Measurements from ENCODE around the gene DMXL1. TPM values are rescaled to one million over a fixed set of nuclear protein-coding genes. Genes with fewer than 3 reads are reported as not detected.
A peak's percentile ranks its signal among the peaks of the same experiment; 100 is the strongest.

DMXL1 gene
- polyA plus RNA-seq, 3 donors from 2014 or later = 14.0 to 15.6 (median 14.7) TPM

- peaks cover 7 to 14% (median 7%) of the 10 kb centered on the region in 3 donors for H3K27me3 Mint-ChIP-seq (ENCODE audit: low read depth in 3 of 3)
- no peaks in the 10 kb centered on the region for H3K36me3 Mint-ChIP-seq
- no peak for DNase-seq
- H3K4me3 Mint-ChIP-seq = peak overlapping the region; percentile 97 to 100 (median 99)
- no peaks in the 10 kb centered on the region for H3K9me3 Mint-ChIP-seq
- peaks cover 97 to 100% of the 10 kb centered on the region in 2 donors for H3K4me1 Mint-ChIP-seq
- peak overlapping the region; percentile 89 to 97 (median 94) for H3K27ac Mint-ChIP-seq
Measured at GRCh38 chr5:119274767-119275130, 203.9 kb downstream of the DMXL1 start.

GRCh38 chr5:119275146-119275545 lies 204.3 kb downstream of the DMXL1 start:
- peak overlapping the region; percentile 97 to 100 (median 99) for H3K4me3 Mint-ChIP-seq
- peaks cover 97 to 100% of the 10 kb centered on the region in 2 donors for H3K4me1 Mint-ChIP-seq
- peak overlapping the region; percentile 89 to 97 (median 94) for H3K27ac Mint-ChIP-seq
- H3K36me3 Mint-ChIP-seq = no peaks in the 10 kb centered on the region
- no peak for DNase-seq
- no peaks in the 10 kb centered on the region for H3K9me3 Mint-ChIP-seq
- peaks cover 7 to 14% (median 7%) of the 10 kb centered on the region in 3 donors for H3K27me3 Mint-ChIP-seq (ENCODE audit: low read depth in 3 of 3)

GRCh38 chr5:119275601-119276173 lies 204.8 kb downstream of the DMXL1 start:
- H3K36me3 Mint-ChIP-seq = no peaks in the 10 kb centered on the region
- H3K9me3 Mint-ChIP-seq = no peaks in the 10 kb centered on the region
- H3K27me3 Mint-ChIP-seq (ENCODE audit: low read depth in 3 of 3) = peaks cover 7 to 14% (median 7%) of the 10 kb centered on the region in 3 donors
- peak overlapping the region; percentile 45 to 100 (median 53) for H3K4me3 Mint-ChIP-seq
- no peak for DNase-seq
- peaks cover 98 to 100% of the 10 kb centered on the region in 2 donors for H3K4me1 Mint-ChIP-seq
- peak overlapping the region; percentile 89 to 97 (median 94) for H3K27ac Mint-ChIP-seq

DNA sequence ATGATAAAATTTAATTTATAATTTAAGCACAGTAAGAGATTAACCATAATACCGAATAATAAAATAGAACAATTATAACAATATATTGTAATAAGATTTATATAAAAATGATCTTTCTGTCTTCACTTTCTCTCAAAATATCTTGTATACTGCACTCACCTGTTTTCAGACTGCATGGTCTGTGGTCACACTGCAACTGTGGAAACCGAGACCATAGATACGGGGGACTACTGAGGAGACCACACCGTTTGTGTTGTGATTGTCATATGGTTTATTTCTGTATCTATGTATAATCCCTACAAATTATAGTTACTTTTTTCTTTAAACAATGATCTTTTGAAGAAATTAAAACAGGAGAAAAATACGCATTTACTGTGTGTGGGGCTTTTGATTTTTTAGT lies 206.1 kb downstream of the DMXL1 start:
- H3K36me3 Mint-ChIP-seq = peaks cover 0 to 5% (median 0%) of the 10 kb centered on the region in 3 donors
- peak overlapping the region in 4 of 5 donors; percentile 0 to 78 (median 44) for H3K4me3 Mint-ChIP-seq
- DNase-seq = no peak
- H3K27ac Mint-ChIP-seq = peak overlapping the region; percentile 88 to 96 (median 89)
- H3K9me3 Mint-ChIP-seq = no peaks in the 10 kb centered on the region
- peaks cover 7 to 12% (median 7%) of the 10 kb centered on the region in 3 donors for H3K27me3 Mint-ChIP-seq (ENCODE audit: low read depth in 3 of 3)
- peaks cover 98 to 100% of the 10 kb centered on the region in 2 donors for H3K4me1 Mint-ChIP-seq

GRCh38 chr5:119279093-119279492 lies 208.2 kb downstream of the DMXL1 start:
- DNase-seq = peak; percentile 38 to 51 (median 51)
- Mint-ChIP-seq H3K27me3 (ENCODE audit: low read depth in 3 of 3) (peaks cover 7 to 12% (median 7%) of the 10 kb centered on the region in 3 donors), H3K4me1 (peaks cover 98 to 100% of the 10 kb centered on the region in 2 donors), H3K36me3 (peaks cover 0 to 9% (median 8%) of the 10 kb centered on the region in 3 donors), H3K9me3 (no peaks in the 10 kb centered on the region), H3K4me3 (peak overlapping the region; percentile 72 to 88 (median 78)), H3K27ac (peak overlapping the region; percentile 89 to 96 (median 90))

DNA sequence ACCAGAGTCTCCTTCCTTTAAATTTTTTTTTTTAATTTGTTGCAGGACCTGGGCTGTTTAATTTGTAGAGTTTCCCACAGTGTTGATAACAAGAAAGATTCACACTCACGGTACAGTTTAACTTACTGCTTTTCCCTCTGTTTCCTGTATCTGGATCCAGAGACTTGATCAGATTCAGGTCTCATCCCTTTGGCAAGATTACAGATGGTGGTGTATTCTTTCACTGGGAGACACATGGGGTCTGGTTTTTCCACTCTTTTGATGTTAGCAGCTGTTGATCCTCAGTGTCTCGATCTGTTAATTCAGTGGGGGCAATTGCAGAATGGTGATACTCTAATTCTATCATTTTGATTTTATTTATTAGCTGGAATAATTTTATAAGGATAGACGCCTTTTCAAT lies 209.5 kb downstream of the DMXL1 start:
- Mint-ChIP-seq H3K9me3 (no peaks in the 10 kb centered on the region), H3K4me3 (peak overlapping the region; percentile 18 to 75 (median 51)), H3K27ac (peak overlapping the region; percentile 68 to 94 (median 86)), H3K36me3 (peaks cover 0 to 9% (median 8%) of the 10 kb centered on the region in 3 donors), H3K4me1 (peaks cover 98 to 100% of the 10 kb centered on the region in 2 donors), H3K27me3 (ENCODE audit: low read depth in 3 of 3) (peaks cover 7 to 12% (median 7%) of the 10 kb centered on the region in 3 donors)
- no peak for DNase-seq

DNA sequence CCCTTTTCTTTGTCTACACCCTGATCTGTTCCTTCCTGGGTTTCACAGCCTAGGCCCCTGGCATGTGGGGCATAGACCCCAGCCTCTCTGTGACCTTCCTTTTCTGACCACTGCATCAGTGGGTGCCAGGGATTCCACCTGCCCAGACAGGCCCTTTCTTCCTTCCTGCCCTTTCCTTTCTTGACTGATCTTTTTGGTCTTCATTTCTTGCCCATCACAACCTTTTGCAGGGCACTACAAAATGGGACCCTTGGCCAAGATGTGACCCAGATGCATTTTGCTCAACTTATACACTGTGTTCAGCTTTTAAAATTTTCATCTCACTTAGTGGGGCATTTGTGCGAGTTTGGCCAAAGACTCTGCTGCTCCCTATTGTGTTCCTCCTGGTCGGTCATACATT lies 211.7 kb downstream of the DMXL1 start:
- H3K4me1 Mint-ChIP-seq = peaks cover 99 to 100% of the 10 kb centered on the region in 2 donors
- peak overlapping the region; percentile 55 to 89 (median 73) for H3K27ac Mint-ChIP-seq
- H3K4me3 Mint-ChIP-seq = peak overlapping the region; percentile 23 to 55 (median 36)
- H3K9me3 Mint-ChIP-seq = no peaks in the 10 kb centered on the region
- peaks cover 0 to 9% (median 8%) of the 10 kb centered on the region in 3 donors for H3K36me3 Mint-ChIP-seq
- H3K27me3 Mint-ChIP-seq (ENCODE audit: low read depth in 3 of 3) = peaks cover 7 to 12% (median 7%) of the 10 kb centered on the region in 3 donors
- no peak for DNase-seq

DNA sequence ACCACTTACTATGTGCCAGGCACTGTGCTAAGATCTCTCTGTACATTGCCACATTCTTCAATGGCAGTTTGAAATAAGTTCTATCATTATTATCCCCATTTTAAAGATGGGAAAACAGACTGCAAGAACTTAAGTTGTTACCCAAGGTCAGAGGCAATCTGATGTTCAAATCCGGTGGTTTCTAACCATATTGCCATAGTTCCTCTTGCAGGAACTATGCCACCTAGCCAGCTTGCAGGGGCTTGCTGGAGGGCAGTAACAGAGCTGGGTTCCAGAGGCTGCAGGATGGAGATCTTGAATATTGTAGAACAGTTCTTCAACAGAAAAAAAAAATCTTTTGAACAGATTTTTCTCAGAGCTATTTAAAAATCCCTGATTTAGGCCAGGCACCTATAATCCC lies 213.1 kb downstream of the DMXL1 start:
- H3K4me3 Mint-ChIP-seq = peak overlapping the region; percentile 9 to 62 (median 18)
- peaks cover 99 to 100% of the 10 kb centered on the region in 2 donors for H3K4me1 Mint-ChIP-seq
- H3K27ac Mint-ChIP-seq = peak overlapping the region; percentile 55 to 89 (median 80)
- peaks cover 0 to 9% (median 8%) of the 10 kb centered on the region in 3 donors for H3K36me3 Mint-ChIP-seq
- no peak for DNase-seq
- H3K9me3 Mint-ChIP-seq = no peaks in the 10 kb centered on the region
- peaks cover 0 to 2% (median 0%) of the 10 kb centered on the region in 3 donors for H3K27me3 Mint-ChIP-seq (ENCODE audit: low read depth in 3 of 3)

DNA sequence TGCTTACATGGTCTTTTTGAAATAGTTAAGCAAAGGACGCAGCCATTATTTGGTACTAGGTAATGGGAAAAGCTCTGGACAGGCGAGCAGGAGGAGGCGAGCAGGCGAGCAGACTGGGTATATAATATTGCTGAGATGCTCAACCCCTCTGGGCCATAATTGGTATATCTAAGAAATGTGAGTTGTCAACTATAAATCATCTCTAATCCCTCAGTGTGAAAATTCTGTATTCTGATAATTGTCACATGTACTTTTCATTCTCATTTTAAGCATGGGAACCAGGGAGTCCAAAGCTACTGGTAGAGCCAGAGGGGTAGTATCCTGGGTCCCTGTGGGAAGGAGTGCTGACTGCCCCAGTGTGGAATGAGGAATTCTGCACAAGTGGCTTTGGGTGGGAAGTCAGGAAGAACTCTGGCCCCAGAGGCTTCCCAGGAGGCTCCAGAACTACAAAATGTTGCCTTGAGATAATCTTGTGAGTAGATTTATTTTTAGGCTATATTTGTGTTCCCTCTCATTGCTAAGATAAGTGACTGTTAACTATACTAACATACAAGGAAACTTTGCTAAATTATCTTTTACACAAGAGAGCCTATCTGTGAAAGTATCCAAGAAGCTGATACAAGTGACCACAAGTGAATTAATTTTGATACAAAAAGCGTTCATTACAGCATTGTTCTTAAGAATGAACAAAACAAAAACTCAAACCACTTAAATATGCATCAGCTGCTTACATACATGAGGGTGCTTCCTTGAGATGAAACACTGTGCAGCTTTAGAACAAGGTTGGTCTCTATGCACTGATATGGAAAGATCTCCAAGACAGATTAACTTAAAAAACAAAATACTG lies 214.4 kb downstream of the DMXL1 start:
- Mint-ChIP-seq H3K4me1 (peaks cover 100% of the 10 kb centered on the region in 2 donors), H3K36me3 (peaks cover 0 to 10% (median 9%) of the 10 kb centered on the region in 3 donors)
- DNase-seq = no peak

DNA sequence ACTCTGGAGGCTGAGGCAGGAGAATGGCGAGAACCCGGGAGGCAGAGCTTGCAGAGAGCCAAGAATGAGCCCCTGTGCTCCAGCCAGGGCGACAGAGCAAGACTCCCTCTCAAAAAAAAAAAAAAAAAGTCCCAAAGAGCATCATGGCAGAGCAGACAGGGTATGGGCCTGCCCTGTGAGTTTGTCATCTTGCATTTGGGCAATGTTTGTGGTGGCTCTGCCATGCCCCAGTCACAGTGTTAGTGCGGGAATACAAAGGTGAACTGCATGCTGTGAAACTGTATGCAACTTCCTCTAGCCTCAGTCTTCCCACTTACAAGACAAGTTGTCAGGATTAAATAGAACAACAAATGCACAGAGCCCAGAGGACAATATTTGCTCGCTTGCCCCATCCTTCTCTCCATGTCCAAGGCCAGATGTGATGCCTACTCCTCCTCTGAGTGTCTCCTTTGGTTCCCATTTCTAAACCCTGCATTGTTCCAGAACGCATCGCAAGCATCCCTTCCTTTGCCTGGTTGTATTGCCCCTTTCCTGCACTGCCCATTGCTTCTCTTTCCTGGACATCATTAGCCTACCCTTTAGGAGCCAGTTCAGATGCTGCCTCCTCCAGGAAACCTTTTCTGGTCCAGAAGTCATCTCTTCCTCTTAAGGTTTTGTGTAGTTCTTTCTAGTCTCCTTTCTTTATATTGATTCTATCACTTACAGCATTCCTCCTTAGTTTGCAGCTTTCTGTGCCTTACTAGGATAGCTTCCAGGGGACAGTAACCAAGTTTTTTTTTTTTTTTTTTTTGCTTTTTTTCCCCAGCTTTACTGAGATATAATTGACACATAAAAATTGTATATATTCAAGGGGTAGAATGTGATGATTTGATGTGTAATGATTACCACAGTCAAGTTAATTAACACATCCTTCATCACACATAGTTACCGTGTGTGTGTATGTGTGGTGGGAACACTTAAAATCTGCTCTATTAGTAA lies 215.9 kb downstream of the DMXL1 start:
- Mint-ChIP-seq H3K36me3 (peaks cover 3 to 15% (median 8%) of the 10 kb centered on the region in 3 donors), H3K27me3 (ENCODE audit: low read depth in 3 of 3) (no peaks in the 10 kb centered on the region), H3K27ac (peak overlapping the region; percentile 87 to 97 (median 94)), H3K9me3 (no peaks in the 10 kb centered on the region), H3K4me3 (peak overlapping the region; percentile 78 to 84 (median 83)), H3K4me1 (peaks cover 99 to 100% of the 10 kb centered on the region in 2 donors)
- no peak for DNase-seq

More for the DNA sequence above, 214.4 kb downstream of the DMXL1 start:
- H3K27me3 Mint-ChIP-seq (ENCODE audit: low read depth in 3 of 3) = no peaks in the 10 kb centered on the region
- H3K9me3 Mint-ChIP-seq = no peaks in the 10 kb centered on the region
- H3K27ac Mint-ChIP-seq = peak overlapping the region; percentile 63 to 94 (median 80)
- peak overlapping the region in 3 of 5 donors; percentile 3 to 44 (median 36) for H3K4me3 Mint-ChIP-seq

DNA sequence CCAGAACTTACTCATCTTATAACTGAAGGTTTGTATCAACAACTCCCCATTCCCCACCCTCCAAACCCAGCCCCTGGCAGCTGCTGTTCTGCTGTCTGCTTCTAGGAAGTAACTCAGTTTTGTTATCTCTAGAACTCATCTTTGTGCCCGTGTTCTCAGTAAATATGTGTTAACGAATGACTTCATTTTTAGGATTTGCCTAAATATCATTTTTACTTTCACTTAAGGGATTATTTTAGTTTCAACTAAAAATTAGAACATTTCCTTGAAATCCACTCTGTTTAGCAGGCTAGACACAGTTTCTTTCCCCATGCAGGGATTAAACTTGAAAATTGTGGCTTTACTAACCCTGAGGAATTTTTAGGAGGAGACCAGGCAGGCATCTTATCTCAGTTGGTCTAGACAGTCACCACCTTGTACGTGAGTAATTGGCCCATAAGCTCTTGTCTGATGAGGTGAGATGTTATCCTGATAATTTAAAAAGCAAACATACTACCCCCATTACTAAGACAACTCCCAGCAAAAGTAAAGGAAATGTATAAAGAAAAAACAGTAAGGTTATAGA lies 216.7 kb downstream of the DMXL1 start:
- Mint-ChIP-seq H3K36me3 (peaks cover 3 to 20% (median 8%) of the 10 kb centered on the region in 3 donors), H3K4me3 (peak overlapping the region; percentile 78 to 84 (median 83)), H3K27me3 (ENCODE audit: low read depth in 3 of 3) (no peaks in the 10 kb centered on the region), H3K27ac (peak overlapping the region; percentile 87 to 97 (median 94)), H3K4me1 (peaks cover 95 to 100% of the 10 kb centered on the region in 2 donors), H3K9me3 (no peaks in the 10 kb centered on the region)
- peak; percentile 37 to 52 (median 50) for DNase-seq

DNA sequence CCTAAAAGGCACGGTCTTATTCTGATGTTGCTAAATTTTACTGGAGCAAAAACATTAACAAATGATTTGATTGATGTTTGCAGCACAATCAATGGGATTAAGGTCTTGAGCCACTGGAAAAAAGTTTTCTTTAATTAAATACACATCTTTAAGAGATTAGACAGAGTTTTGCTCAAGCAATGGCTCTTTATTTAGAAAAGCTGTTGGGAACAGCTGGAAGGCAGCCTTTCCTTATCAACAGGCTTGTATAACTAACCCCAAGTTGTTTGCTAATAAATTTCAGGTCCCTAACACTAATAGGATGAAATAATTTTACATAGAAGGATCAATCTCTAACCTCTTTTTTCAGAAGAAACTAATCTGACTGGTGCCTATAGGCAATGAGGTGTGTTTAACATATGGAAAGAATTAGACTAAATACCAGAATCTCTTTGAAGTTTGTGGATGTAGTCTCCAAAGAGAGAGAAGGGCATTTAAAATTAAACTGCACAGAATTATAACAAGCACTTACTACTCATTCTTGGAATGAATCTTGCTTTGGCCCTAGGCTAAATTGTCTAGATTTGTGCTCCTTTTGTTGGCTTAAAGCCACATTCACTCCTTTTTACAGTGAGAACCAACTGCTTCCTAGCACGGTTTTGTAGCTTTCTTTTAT lies 217.6 kb downstream of the DMXL1 start:
- Mint-ChIP-seq H3K27ac (peak overlapping the region; percentile 88 to 97 (median 94)), H3K36me3 (peaks cover 3 to 15% (median 4%) of the 10 kb centered on the region in 3 donors), H3K4me3 (peak overlapping the region; percentile 25 to 84 (median 83)), H3K4me1 (peaks cover 94 to 100% of the 10 kb centered on the region in 2 donors), H3K9me3 (peaks cover 0 to 1% (median 0%) of the 10 kb centered on the region in 6 donors), H3K27me3 (ENCODE audit: low read depth in 3 of 3) (no peaks in the 10 kb centered on the region)
- no peak for DNase-seq

Measured in immature natural killer cell (primary cell).